ENCODE data around the gene FUT8.
A peak's percentile ranks its signal among the peaks of the same experiment; 100 is the strongest.

The FUT8 gene

DNA sequence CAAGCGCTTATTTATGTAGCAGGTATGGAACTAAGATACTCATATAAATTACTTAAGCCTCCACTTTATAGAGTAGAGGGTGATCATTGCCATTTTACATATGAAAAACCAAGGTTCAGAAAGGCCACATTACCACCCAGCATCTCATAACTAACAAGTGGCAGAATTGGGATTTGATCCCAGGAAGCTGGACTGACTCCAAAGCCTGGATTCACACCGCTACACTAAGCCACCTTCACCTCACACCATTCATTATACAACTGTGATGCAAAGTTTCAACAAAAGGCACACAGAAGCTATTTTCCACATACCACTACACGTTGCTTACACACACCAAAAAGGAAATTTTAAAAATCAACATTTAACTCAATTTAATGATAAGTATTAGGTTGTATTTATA, 370.6 kb downstream of the FUT8 start:
- no peak for DNase-seq

GRCh38 chr14:65783576-65783975, 371.0 kb downstream of the FUT8 start:
- DNase-seq = no peak

GRCh38 chr14:65784574-65784973, 372.0 kb downstream of the FUT8 start:
- DNase-seq = no peak

DNA sequence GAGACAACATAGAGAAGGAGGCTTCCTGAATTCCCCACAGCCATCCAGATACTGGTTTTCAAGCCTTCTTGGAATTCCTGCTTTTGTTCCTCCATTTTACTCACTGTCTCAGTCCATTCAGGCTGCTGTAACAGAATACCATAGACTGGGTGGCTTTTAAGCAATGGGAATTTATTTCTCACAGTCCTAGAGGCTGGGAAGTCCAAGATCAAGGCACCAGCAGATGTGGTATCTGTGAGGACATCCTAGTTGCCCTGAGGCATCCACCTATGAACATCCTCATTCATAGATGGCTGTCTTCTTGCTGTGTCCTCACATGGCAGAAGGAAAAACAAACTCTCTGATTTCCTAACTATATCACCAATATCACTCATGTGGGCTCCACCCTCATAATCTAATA, 374.9 kb downstream of the FUT8 start:
- DNase-seq = no peak

- DNase-seq = no peak
Measured at GRCh38 chr14:65788876-65789275, 376.3 kb downstream of the FUT8 start.

GRCh38 chr14:65789363-65789762, 376.8 kb downstream of the FUT8 start:
- no peak for DNase-seq

GRCh38 chr14:65790172-65790815, 377.8 kb downstream of the FUT8 start:
- DNase-seq = peak; percentile 76

DNA sequence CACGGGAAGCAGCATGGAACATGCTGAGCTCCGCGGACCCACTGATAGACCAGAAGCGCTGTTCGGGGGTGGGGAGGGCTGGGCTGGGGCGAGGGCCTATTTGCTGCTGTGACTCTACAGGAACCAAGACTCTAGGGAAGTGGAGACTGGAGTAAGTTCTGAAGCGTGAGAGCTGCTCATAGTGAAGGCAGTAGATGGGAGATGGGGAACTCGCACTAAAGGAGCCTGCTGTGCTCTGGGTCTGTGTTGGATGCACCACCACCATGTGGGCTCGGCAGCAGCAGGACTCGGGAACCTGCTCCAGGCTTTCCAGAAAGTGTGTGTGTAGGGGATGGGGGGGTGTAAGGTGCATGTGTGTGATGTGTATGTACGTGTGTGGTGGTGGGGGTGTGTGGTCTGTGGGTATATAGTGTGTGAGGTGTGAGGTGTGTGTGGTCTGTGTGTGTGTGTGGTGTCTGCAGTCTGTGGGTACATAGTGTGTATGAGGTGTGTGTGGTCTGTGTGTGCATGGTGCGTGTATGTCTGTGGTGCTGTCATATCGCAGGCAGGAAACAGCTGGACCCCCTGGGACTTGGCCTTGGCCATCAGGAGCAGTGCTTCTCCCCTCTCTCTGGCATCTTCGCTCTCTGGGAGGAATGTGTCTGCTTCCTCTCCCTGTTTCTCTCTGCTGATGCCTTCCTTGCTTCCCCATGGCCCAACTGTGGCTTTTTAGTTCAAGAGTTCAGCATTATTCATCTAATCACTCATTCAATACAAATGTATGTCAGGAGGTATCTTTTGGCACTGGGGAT, 378.9 kb downstream of the FUT8 start:
- DNase-seq = peak; percentile 86

DNA sequence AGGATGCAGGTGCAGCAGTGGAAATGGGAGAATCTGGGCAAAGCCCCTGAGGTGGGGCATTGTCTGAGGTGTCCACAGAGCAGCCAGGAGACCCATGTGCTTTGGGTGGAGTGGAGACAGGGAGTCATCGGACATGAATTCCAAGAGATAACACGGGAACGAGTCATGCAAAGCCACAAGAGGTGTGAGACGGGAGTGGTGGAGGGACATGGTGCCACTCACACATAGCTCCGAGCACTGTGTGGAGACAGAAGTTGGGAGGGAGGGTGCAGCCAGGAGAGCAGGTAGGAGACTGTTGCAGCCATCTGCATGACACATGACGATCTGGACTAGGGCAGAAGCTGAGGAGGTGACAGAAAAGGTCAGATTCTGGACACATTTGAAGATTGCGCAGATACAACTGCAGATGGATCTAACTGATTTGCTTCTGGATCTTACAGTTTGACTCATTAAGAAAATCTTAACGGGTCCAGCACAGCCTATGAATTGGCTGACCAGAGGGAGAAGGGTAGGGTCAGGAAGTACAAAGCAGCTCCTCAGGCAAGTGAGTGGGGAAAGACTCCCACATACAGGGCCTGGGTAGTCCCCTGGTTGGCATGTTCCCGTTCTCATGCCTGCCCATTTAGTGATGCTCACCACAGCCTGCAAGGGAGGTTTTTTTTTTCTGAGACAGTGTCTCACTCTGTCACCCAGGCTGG, 379.8 kb downstream of the FUT8 start:
- DNase-seq = peak; percentile 65
